Breast epithelium (tissue), 4 donors: ENCODE measurements around the gene FHIT. TPM values are rescaled to one million over a fixed set of nuclear protein-coding genes. Genes with fewer than 3 reads are reported as not detected.

Experiments used
- DNase-seq, 2 donors: peaks; one replicate each; pipeline ENCODE4 v3.0.0-alpha.2; 2019; ENCODE audit warnings: low spot score in 2 of 2
- H3K27ac ChIP-seq, 2 donors: fragments of 200-600 bp; sonication (generic) in 1 of 2; one replicate each; pipeline ENCODE4 v1.5.1; 2016 to 2019; ENCODE audit warnings: mild to moderate bottlenecking in 1 of 2
- H3K27me3 ChIP-seq, 2 donors: fragments of 200-600 bp; sonication (generic) in 1 of 2; one replicate each; pipeline versions ENCODE4 v1.5.1 to v1.6.0; 2017 to 2019; ENCODE audit warnings: control low read depth in 1 of 2, mild to moderate bottlenecking in 1 of 2
- H3K36me3 ChIP-seq: fragments of 200-600 bp; one replicate; pipeline ENCODE4 v1.5.1; 2019
- H3K4me1 ChIP-seq, 2 donors: fragments of 200-600 bp; sonication (generic); one replicate each; pipeline ENCODE4 v1.5.1; 2016 to 2019; ENCODE audit warnings: control low read depth in 1 of 2
- H3K4me3 ChIP-seq, 3 donors: fragments of 200-600 bp; sonication (generic); 1 replicate in 2 of 3; 2 replicates in 1 of 3; pipeline ENCODE4 v1.5.1; 2016 to 2019; ENCODE audit warnings: mild to moderate bottlenecking in 3 of 3, moderate library complexity in 2 of 3
- H3K9me3 ChIP-seq, 2 donors: fragments of 200-600 bp; sonication (generic) in 1 of 2; one replicate each; pipeline ENCODE4 v1.5.1; 2016 to 2019; ENCODE audit warnings: control low read depth in 1 of 2
- CTCF ChIP-seq, 3 donors: fragments of 450-650 bp; IDR thresholded peaks; one replicate each; pipeline ENCODE4 v1.5.1; 2016 to 2017; ENCODE audit warnings: antibody characterized with exemption in 3 of 3, mild to moderate bottlenecking in 3 of 3, moderate library complexity in 3 of 3
- POLR2A ChIP-seq: fragments of 450-650 bp; IDR thresholded peaks from one replicate; pipeline ENCODE4 v1.6.1; 2016; ENCODE audit warnings: antibody characterized with exemption, mild to moderate bottlenecking, moderate library complexity
- POLR2AphosphoS5 ChIP-seq, 3 donors: sonication (generic); formaldehyde crosslinking; IDR thresholded peaks; one replicate each; pipeline ENCODE4 v1.6.1; 2017; ENCODE audit warnings: antibody characterized with exemption in 3 of 3
- intact Hi-C: fragments of 100-400 bp; cut with DNase I; formaldehyde crosslinking; loops from one replicate; pipeline ENCODE4 v1.15.1; 2023; ENCODE audit warnings: low total_unique reads
- total RNA-seq, 3 donors: library from RNA; depleted of rRNA; stranded (reverse); fragments of >200 nt; gene quantifications; one replicate each; pipeline ENCODE4 v1.1.0, GENCODE V29; 2016

The FHIT gene
- total RNA-seq, 3 donors from 2014 or later: 9.0 to 19.2 (median 17.7) TPM

GRCh38 chr3:60536420-60536819 is 714.8 kb downstream of the FHIT start:
- Histone ChIP-seq H3K4me3 (no peak overlapping the region), H3K9me3 (no peaks in the 10 kb centered on the region), H3K36me3 (no peaks in the 10 kb centered on the region), H3K27ac (no peak overlapping the region), H3K4me1 (no peaks in the 10 kb centered on the region), H3K27me3 (no peaks in the 10 kb centered on the region)
- intact Hi-C loops: no loop called here
- DNase-seq: no peak
- TF ChIP-seq POLR2A (no peak), CTCF (IDR thresholded peaks at IDR 0.05) (no peak), POLR2AphosphoS5 (IDR thresholded peaks at IDR 0.05) (no peak)

- Histone ChIP-seq H3K36me3 (no peaks in the 10 kb centered on the region), H3K27me3 (no peaks in the 10 kb centered on the region), H3K4me3 (no peak overlapping the region), H3K27ac (no peak overlapping the region), H3K4me1 (no peaks in the 10 kb centered on the region), H3K9me3 (no peaks in the 10 kb centered on the region)
- DNase-seq: no peak
- TF ChIP-seq POLR2AphosphoS5 (IDR thresholded peaks at IDR 0.05) (no peak), POLR2A (no peak), CTCF (IDR thresholded peaks at IDR 0.05) (no peak)
- intact Hi-C loops: no loop called here
Observed at GRCh38 chr3:60531759-60532158, 719.5 kb downstream of the FHIT start.

- TF ChIP-seq POLR2A: no peak
- TF ChIP-seq POLR2AphosphoS5 (IDR thresholded peaks at IDR 0.05): no peak
- TF ChIP-seq CTCF (IDR thresholded peaks at IDR 0.05): no peak
- no peak overlapping the region for H3K4me3 ChIP-seq
- H3K36me3 ChIP-seq: no peaks in the 10 kb centered on the region
- H3K9me3 ChIP-seq: no peaks in the 10 kb centered on the region
- intact Hi-C loops: no loop called here
- no peaks in the 10 kb centered on the region for H3K27me3 ChIP-seq
- no peak for DNase-seq
- no peaks in the 10 kb centered on the region for H3K4me1 ChIP-seq
- no peak overlapping the region for H3K27ac ChIP-seq
Observed at GRCh38 chr3:60528651-60529050, 722.6 kb downstream of the FHIT start.

- Histone ChIP-seq H3K9me3 (no peaks in the 10 kb centered on the region), H3K27ac (no peak overlapping the region), H3K4me1 (no peaks in the 10 kb centered on the region), H3K4me3 (no peak overlapping the region), H3K27me3 (no peaks in the 10 kb centered on the region), H3K36me3 (no peaks in the 10 kb centered on the region)
- DNase-seq: no peak
- TF ChIP-seq CTCF (IDR thresholded peaks at IDR 0.05) (no peak), POLR2AphosphoS5 (IDR thresholded peaks at IDR 0.05) (no peak), POLR2A (no peak)
- intact Hi-C loops: no loop called here
Observed at GRCh38 chr3:60523536-60523935, 727.7 kb downstream of the FHIT start.

GRCh38 chr3:60517134-60517533 is 734.1 kb downstream of the FHIT start:
- no peaks in the 10 kb centered on the region for H3K27me3 ChIP-seq
- H3K4me3 ChIP-seq: no peak overlapping the region
- no peaks in the 10 kb centered on the region for H3K36me3 ChIP-seq
- no peak for TF ChIP-seq POLR2AphosphoS5 (IDR thresholded peaks at IDR 0.05)
- no peak for TF ChIP-seq POLR2A
- H3K4me1 ChIP-seq: no peaks in the 10 kb centered on the region
- peaks cover 0 to 7% of the 10 kb centered on the region in 2 donors for H3K9me3 ChIP-seq
- H3K27ac ChIP-seq: no peak overlapping the region
- DNase-seq: no peak
- intact Hi-C loops: no loop called here

GRCh38 chr3:60514866-60515265 is 736.4 kb downstream of the FHIT start:
- TF ChIP-seq POLR2AphosphoS5 (IDR thresholded peaks at IDR 0.05): no peak
- no peak for TF ChIP-seq CTCF (IDR thresholded peaks at IDR 0.05)
- no peak for TF ChIP-seq POLR2A
- intact Hi-C loops: no loop called here
- Histone ChIP-seq H3K4me1 (no peaks in the 10 kb centered on the region), H3K36me3 (no peaks in the 10 kb centered on the region), H3K4me3 (no peak overlapping the region), H3K27ac (no peak overlapping the region), H3K9me3 (peaks cover 0 to 7% of the 10 kb centered on the region in 2 donors), H3K27me3 (no peaks in the 10 kb centered on the region)
- DNase-seq: no peak
